GM15510 (cell line): ENCODE measurements around the gene MYPN.

Experiments
- POLR2A ChIP-seq: IDR thresholded peaks from 3 replicates; pipeline ENCODE4 v1.6.1; 2011; ENCODE audit warnings: borderline replicate concordance; ENCODE audit not compliant: insufficient read length; ENCODE audit errors: extremely low read depth

Gene MYPN

GRCh38 chr10:68109331-68109730 lies at the start of gene MYPN:
MYPN (plus strand) TSS chr10:68109488; CDS start chr10:68121439, 11,951 bp downstream.
- no peak for TF ChIP-seq POLR2A

- TF ChIP-seq POLR2A, result no peak
These were observed 42.3 kb upstream of the MYPN start for GRCh38 chr10:68067029-68067428.

- TF ChIP-seq POLR2A, result no peak
These were observed 41.8 kb upstream of the MYPN start for GRCh38 chr10:68067508-68067907.

GRCh38 chr10:68073631-68074030 lies 35.7 kb upstream of the MYPN start:
- TF ChIP-seq POLR2A, result no peak

DNA sequence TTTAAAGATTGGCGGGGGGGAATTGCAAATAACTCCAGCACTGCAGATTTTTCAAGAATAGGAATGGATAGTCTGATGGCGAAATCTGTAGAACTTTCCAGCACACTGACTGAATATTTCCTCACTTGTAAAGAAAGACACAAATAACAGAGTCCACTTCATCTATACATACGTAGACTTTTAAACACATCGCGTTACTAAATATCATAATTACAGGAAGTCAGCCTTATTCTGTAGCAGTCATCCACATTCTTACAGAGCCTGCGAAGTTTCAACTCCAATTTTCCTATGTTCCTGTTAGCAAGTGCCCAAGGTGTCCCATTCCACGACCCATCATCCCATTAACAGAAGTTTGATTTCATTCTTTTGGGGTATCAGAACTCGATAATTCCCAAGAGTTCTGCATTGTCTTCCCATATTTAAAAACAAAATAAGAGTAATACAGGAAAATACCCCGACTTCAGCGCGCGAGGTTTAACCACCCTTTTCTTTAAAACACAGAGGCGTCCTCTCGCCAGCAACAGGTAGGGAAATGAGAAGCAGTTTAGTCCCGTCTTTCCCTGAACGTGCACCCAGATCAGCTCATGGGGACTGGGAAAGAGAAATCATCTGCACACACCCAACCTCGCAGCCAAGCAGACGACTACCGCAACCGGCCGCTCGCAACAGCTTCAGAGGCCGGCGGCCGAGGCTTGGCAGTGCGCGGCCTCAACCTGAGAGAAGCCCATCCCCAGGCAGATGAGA lies 35.1 kb upstream of the MYPN start:
- TF ChIP-seq POLR2A, result no peak

GRCh38 chr10:68074775-68075549 lies 34.3 kb upstream of the MYPN start, which contains the start of gene HERC4:
HERC4 (minus strand) TSS chr10:68075283; CDS start chr10:68073108, 2,175 bp downstream.
- TF ChIP-seq POLR2A, result peak; percentile 61

DNA sequence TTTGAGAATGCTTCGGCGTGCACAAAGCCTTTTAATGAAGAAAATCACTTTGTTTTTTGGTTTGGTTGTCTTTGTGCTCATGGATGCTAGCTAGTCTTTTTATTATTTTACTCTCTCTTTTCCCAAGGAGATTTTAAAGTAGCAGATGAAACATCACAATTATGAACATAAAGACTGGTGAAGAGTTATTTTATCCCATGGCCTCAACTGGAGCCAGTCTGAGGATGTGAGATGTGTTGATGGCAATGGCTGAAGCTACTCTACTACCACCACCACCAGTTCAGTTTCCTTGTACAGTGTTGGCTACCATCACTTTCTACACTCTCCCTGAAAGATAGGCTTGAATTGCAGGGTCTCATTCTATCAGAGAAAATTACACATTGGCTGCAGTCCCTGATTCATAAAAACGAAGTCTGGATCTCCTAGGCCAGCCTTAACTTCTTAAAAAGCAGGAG lies 33.7 kb upstream of the MYPN start:
- TF ChIP-seq POLR2A, result no peak

- TF ChIP-seq POLR2A, result no peak
These were observed 32.3 kb upstream of the MYPN start for GRCh38 chr10:68077026-68077425.

- no peak for TF ChIP-seq POLR2A
These were observed 29.9 kb upstream of the MYPN start for GRCh38 chr10:68079434-68079833.

DNA sequence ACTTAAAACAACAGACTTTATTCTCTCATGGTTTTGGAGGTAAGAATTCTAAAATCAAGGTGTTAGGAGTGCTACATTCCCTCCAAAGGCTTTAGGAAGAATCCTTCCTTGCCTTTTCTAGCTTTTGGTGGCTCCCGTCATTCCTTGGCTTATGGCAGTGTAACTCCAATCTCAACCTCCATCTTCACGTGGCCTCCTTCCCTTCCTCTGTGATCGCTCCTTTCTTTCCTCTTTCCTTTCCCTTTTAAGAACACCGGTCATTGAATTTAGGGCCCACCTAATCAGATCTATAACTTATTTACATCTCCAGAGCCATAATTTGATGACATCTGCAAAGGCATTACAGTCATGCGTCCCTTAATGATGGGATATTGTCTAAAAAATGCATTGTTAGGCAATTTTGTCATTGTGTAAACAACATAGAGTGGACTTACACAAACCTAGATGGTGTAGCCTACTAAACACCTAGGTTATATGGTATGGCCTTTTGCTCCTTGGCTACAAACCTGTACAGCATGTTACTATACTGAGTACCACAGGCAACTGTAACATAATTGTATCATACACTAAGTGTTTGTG lies 28.3 kb upstream of the MYPN start:
- TF ChIP-seq POLR2A, result no peak

DNA sequence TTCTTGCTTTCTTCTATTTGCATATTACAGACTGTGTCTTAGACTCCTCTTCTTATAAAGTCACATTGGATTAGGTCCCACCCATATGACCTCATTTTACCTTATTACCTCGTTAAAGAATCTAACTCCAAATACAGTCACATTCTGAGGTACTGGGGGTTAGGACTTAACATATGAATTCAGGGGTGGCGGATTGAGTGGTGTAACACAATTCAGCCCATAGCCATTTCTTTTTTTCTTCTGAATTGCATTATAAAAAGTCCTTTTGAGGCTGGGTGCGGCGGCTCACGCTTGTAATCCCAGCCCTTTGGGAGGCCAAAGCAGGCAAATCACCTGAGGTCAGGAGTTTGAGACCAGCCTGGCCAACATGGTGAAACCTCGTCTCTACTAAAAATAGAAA lies 27.4 kb upstream of the MYPN start:
- no peak for TF ChIP-seq POLR2A

DNA sequence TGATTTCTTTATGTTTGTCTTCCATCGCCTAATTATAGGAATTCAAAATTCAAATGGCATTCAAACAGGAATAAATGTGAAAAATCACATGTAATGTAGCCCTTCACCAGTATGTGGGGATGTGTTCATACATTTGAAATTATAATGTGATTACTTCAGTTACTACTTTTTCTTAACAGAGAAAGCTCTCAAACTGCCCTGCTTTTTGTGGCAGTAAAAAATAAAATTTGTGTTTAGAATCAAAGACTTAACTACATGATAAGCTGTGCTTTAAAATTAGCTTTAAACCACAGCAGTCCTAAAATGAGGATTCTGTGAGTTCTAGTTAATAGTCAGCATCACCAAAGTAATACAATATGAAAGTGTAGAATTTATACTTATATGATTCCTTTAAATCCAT lies 26.4 kb upstream of the MYPN start:
- no peak for TF ChIP-seq POLR2A

GRCh38 chr10:68083953-68084352 lies 25.3 kb upstream of the MYPN start:
- TF ChIP-seq POLR2A, result no peak

DNA sequence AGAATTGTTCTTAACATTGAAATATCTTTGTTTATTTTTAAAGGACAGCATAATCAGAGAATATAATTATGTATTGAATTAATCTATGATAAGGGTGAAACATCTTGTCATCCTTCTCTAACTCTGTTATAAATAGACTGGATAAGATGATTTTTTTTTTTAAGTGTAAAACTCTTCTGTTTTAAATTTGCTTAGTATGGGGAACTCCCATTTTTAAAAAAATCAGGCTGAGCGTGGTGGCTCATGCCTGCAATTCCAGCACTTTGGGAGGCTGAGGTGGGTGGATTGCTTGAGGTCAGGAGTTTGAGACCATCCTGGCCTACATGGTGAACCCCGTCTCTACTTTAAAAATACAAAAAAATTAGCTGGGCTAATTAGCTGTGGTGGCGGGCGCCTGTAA lies 24.8 kb upstream of the MYPN start:
- no peak for TF ChIP-seq POLR2A

GRCh38 chr10:68086011-68086410 lies 23.3 kb upstream of the MYPN start:
- no peak for TF ChIP-seq POLR2A

DNA sequence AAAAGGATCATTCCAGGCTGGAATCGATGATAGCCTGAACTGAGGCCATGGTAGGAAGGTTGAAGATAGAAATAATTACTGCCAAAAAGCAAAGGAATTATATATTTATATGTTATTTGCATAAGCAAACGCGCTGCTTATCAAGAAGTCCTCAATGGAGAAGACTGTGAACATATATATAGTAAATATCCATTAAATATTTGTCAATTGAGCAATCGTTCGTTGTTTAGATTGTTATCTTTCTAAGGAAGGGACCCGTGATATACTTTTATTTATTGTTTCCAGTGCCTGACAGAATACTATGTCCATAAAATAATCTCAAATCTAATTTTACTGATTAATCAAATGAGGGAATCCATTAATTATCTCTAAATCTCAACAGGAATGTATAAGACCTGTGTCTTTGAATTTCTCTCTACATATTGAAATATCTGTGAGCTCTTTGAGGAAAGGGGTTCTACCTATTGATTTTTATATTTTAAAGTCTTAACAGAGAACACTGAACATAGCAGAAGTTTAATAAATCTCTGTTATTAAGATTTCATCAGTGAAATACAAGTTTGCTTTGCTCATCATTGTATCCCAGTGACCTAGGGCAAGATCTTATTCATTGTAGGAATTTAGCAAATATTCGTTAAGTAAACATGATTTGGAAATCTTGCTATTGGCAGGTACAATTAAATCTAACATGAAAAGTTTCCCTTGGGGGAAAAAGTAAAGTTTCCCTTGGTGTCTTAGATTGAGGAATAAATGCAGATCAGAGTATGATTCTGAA lies 22.2 kb upstream of the MYPN start:
- TF ChIP-seq POLR2A, result no peak
